ENCODE measurements around the gene CAVIN1. TPM values are rescaled to one million over a fixed set of nuclear protein-coding genes. Genes with fewer than 3 reads are reported as not detected.
A peak's percentile ranks its signal among the peaks of the same experiment; 100 is the strongest.
"Not testable (repeated sequence)": the region's sequence is repeated elsewhere in the genome, so short reads cannot be mapped to it uniquely, and the experiment has no call there.

The CAVIN1 gene
- total RNA-seq, 1 donor from 2014 or later = 269 TPM

DNA sequence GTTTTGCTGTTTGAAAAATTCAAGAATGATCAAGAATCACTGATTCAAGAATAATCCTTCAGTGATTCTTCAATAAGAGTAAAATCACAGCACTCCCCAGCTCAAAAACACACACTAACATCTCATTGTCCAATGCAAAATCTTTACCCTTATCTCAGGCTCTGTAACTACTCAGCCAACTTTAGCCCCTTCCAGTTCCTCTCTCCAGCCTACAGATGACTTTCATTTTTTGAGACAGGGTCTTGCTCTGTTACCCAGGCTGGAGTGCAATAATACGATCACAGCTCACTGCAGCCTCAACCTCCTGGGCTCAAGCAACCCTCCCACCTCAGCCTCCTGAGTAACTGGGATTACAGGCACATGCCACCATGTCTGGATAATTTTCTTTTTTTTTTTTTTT, 59.8 kb downstream of the CAVIN1 start:
- intact Hi-C loops (cut with DNase I) = no loop called here
- H3K9me3 ChIP-seq = no peaks in the 10 kb centered on the region
- peaks cover 94% of the 10 kb centered on the region for H3K4me1 ChIP-seq

DNA sequence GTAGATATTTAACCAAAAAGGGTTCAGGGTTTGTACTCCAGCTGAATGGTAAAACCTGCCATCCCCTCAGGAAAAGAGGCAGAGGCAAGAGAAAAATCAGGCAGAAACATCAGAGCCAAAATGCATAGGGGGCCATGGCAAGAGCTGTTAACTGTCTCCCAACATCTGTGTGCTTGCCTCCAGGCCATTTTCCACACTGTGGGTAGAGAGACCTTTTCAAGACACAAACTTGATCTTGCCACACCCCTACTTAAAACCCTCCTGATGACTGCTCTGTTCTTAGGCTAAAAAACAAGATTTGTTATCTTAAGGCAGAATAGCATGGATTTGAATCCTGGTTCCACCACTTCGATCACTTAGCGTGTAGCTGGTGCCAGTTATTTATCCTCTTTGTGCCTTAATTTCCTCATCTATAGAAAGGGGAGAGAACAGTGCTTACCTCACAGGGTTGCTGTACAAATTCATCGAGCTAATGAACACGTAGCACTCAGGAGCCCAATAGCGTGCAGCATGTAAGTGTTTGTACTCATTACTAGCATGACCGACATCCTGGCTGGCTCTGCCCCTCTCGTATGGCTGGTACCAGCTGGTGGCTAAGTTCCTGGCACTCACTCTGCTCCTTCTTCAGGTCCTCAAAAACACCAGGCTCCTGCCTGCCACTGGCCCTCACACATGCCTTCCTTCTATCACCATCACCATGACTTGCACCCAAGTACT, 60.7 kb downstream of the CAVIN1 start:
- peak overlapping the region; percentile 21 for H3K27ac ChIP-seq
- peak; percentile 55 for DNase-seq
- peaks cover 4% of the 10 kb centered on the region for H3K36me3 ChIP-seq
- TF ChIP-seq, protein P1, sequence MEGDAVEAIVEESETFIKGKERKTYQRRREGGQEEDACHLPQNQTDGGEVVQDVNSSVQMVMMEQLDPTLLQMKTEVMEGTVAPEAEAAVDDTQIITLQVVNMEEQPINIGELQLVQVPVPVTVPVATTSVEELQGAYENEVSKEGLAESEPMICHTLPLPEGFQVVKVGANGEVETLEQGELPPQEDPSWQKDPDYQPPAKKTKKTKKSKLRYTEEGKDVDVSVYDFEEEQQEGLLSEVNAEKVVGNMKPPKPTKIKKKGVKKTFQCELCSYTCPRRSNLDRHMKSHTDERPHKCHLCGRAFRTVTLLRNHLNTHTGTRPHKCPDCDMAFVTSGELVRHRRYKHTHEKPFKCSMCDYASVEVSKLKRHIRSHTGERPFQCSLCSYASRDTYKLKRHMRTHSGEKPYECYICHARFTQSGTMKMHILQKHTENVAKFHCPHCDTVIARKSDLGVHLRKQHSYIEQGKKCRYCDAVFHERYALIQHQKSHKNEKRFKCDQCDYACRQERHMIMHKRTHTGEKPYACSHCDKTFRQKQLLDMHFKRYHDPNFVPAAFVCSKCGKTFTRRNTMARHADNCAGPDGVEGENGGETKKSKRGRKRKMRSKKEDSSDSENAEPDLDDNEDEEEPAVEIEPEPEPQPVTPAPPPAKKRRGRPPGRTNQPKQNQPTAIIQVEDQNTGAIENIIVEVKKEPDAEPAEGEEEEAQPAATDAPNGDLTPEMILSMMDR (IDR thresholded peaks at IDR 0.05) = no peak
- H3K4me3 ChIP-seq = no peak overlapping the region
- H3K4me1 ChIP-seq = peaks cover 91% of the 10 kb centered on the region
- ATAC-seq = peak; percentile 58 to 67
- H3K9me3 ChIP-seq = no peaks in the 10 kb centered on the region
- H3K27me3 ChIP-seq (ENCODE audit: low read depth) = no peaks in the 10 kb centered on the region
- intact Hi-C loops (cut with DNase I) = no loop called here

More for the DNA sequence above, 59.8 kb downstream of the CAVIN1 start:
- Histone ChIP-seq H3K27me3 (ENCODE audit: low read depth) (no peaks in the 10 kb centered on the region), H3K27ac (no peak overlapping the region), H3K4me3 (no peak overlapping the region), H3K36me3 (peaks cover 4% of the 10 kb centered on the region)
- ATAC-seq (no peak), DNase-seq (no peak)
- TF ChIP-seq, protein P1 (IDR thresholded peaks at IDR 0.05) = no peak

DNA sequence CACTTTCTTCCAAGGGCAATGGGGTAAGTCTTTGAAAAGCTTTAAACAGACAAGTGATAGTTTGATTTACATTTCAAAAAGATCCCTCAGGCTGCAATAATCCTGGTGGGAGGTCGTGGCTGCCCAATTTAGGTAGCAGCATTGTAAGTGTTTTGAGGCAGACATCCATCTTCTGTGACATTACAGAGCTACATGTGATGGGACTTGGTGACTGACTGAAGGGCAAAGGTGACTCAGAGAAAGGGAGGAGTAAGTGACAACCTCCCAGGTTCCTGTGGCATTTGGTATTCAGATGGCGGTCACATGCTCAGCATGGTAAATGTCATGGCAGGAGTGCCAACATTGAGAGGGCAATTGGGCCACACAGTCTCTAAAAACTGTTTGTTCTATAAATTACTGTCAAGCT, 61.3 kb downstream of the CAVIN1 start:
- no peaks in the 10 kb centered on the region for H3K9me3 ChIP-seq
- no peak overlapping the region for H3K27ac ChIP-seq
- DNase-seq = no peak
- TF ChIP-seq, protein P1 (IDR thresholded peaks at IDR 0.05) = no peak
- H3K36me3 ChIP-seq = peaks cover 4% of the 10 kb centered on the region
- H3K4me1 ChIP-seq = peaks cover 90% of the 10 kb centered on the region
- H3K27me3 ChIP-seq (ENCODE audit: low read depth) = no peaks in the 10 kb centered on the region
- H3K4me3 ChIP-seq = no peak overlapping the region
- ATAC-seq = peak; percentile 31 to 50
- intact Hi-C loops (cut with DNase I) = no loop called here

DNA sequence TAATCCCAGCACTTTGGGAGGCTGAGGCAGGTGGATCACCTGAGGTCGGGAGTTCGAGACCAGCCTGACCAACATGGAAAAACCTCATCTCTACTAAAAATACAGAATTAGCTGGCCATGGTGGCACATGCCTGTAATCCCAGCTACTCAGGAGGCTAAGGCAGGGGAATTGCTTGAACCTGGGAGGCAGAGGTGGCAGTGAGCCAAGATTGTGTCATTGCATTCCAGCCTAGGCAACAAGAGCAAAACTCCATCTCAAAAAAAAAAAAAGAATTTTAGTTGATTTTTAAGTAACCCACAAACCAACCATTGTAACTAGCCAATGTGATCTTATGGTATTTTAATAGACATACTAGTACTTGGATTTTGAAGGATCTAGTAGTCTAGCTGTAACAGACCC, 62.7 kb downstream of the CAVIN1 start:
- ATAC-seq; H3K36me3 ChIP-seq; intact Hi-C loops (cut with DNase I); H3K9me3 ChIP-seq; H3K27ac ChIP-seq; H3K4me3 ChIP-seq; H3K27me3 ChIP-seq (ENCODE audit: low read depth): not testable (repeated sequence)
- DNase-seq = peak; percentile 56
- peaks cover 83% of the 10 kb centered on the region for H3K4me1 ChIP-seq

DNA sequence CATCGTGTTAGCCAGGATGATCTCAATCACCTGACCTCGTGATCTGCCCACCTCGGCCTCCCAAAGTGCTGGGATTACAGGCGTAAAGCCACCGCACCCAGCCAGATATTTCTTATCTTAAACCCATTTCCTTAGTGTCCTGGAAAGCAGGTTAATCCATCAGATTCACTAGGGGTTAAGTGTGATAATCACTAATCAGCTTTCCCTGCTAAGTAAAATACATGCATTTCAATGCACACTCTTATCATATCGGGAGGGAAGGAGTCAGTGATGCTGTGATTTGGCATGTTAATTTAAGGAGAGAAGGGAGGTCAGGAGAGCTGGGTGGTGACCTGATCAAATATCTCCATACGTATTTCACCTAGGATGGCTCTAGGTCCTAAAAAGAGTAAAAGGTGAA, 63.9 kb downstream of the CAVIN1 start:
- TF ChIP-seq, protein P1 (IDR thresholded peaks at IDR 0.05) = no peak
- no peak for ATAC-seq
- Histone ChIP-seq H3K4me1 (peaks cover 83% of the 10 kb centered on the region), H3K27ac (no peak overlapping the region), H3K9me3 (no peaks in the 10 kb centered on the region), H3K4me3 (no peak overlapping the region), H3K36me3 (peaks cover 4% of the 10 kb centered on the region), H3K27me3 (ENCODE audit: low read depth) (no peaks in the 10 kb centered on the region)
- DNase-seq = no peak
- intact Hi-C loops (cut with DNase I) = no loop called here

DNA sequence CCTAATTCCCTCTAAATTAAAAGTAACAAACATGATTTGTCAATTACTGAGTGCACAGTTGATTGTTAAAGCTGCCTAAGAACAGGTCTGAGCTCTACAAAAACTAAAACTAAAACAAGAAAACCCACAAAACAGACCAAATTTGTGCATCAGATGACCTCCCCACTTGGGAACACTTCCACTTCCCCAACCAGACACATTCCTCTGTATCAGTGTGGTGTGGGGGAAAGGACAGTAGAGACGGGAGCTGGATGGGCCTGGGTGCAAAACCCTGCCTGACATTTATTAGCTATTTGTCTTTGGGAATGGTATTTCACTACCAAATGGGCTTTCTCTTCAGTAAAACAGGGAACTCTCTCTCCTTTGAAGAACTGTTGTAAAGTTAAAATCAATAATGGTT, 64.6 kb downstream of the CAVIN1 start:
- TF ChIP-seq, protein P1 (IDR thresholded peaks at IDR 0.05) = no peak
- peaks cover 4% of the 10 kb centered on the region for H3K36me3 ChIP-seq
- no peak overlapping the region for H3K27ac ChIP-seq
- DNase-seq (no peak), ATAC-seq (no peak)
- intact Hi-C loops (cut with DNase I) = no loop called here
- H3K9me3 ChIP-seq = no peaks in the 10 kb centered on the region
- H3K4me1 ChIP-seq = peaks cover 83% of the 10 kb centered on the region
- H3K27me3 ChIP-seq (ENCODE audit: low read depth) = no peaks in the 10 kb centered on the region
- H3K4me3 ChIP-seq = no peak overlapping the region
